Fibroblast of lung (primary cell): ENCODE measurements around the gene RFPL1. TPM values are rescaled to one million over a fixed set of nuclear protein-coding genes. Genes with fewer than 3 reads are reported as not detected.
"Not testable (repeated sequence)": the region's sequence is repeated elsewhere in the genome, so short reads cannot be mapped to it uniquely, and the experiment has no call there.

Experiments used
- DNase-seq, 2 donors: peaks; one replicate each; pipeline versions ENCODE4 v3.0.0 to v3.0.0-alpha.2; 2010; ENCODE audit warnings: low read depth in 2 of 2
- H2AFZ ChIP-seq: 2 replicates; pipeline ENCODE4 v1.5.1; 2012; ENCODE audit warnings: low read length, control low read depth, inconsistent platforms
- H3K27ac ChIP-seq: 2 replicates; pipeline ENCODE4 v1.5.1; 2011; ENCODE audit warnings: low read length, control low read depth; ENCODE audit not compliant: insufficient read depth
- H3K27me3 ChIP-seq: 2 replicates; pipeline ENCODE4 v1.5.1; 2011; ENCODE audit warnings: mild to moderate bottlenecking, low read length; ENCODE audit not compliant: control insufficient read depth, insufficient read depth
- H3K36me3 ChIP-seq: 2 replicates; pipeline ENCODE4 v1.5.1; 2011; ENCODE audit warnings: low read length; ENCODE audit not compliant: control insufficient read depth, insufficient read depth
- H3K4me1 ChIP-seq: 2 replicates; pipeline ENCODE4 v1.5.1; 2011; ENCODE audit warnings: low read length; ENCODE audit not compliant: control insufficient read depth, insufficient read depth; ENCODE audit errors: extremely low read depth
- H3K4me2 ChIP-seq: 2 replicates; pipeline ENCODE4 v1.5.1; 2011; ENCODE audit warnings: low read length, control low read depth; ENCODE audit not compliant: insufficient read depth; ENCODE audit errors: extremely low read depth
- H3K4me3 ChIP-seq, 4 experiments: fragments of 200-600 bp in 1 of 4; sonication (generic) in 1 of 4; replicated peaks in 1 of 4; 2 replicates each; pipeline ENCODE4 v1.5.1; 2011 to 2016; ENCODE audit warnings: low read length in 4 of 4, low read depth in 3 of 4, mild to moderate bottlenecking in 3 of 4, control low read depth in 2 of 4, inconsistent platforms in 1 of 4, mixed read lengths in 1 of 4; ENCODE audit not compliant: insufficient read depth in 1 of 4; ENCODE audit errors: control extremely low read depth in 1 of 4
- H3K79me2 ChIP-seq: 2 replicates; pipeline ENCODE4 v1.5.1; 2012; ENCODE audit warnings: mild to moderate bottlenecking, low read length, inconsistent platforms; ENCODE audit not compliant: control insufficient read depth, insufficient read depth
- H3K9ac ChIP-seq: 2 replicates; pipeline ENCODE4 v1.5.1; 2011; ENCODE audit warnings: mild to moderate bottlenecking, low read length, control low read depth; ENCODE audit not compliant: insufficient read depth
- H3K9me3 ChIP-seq: 2 replicates; pipeline ENCODE4 v1.5.1; 2012; ENCODE audit warnings: low read depth, low read length; ENCODE audit not compliant: control insufficient read depth, insufficient read depth
- H4K20me1 ChIP-seq: 2 replicates; pipeline ENCODE4 v1.5.1; 2011; ENCODE audit warnings: low read length; ENCODE audit not compliant: control insufficient read depth, insufficient read depth; ENCODE audit errors: extremely low read depth
- EZH2 ChIP-seq: IDR thresholded peaks from 2 replicates; pipeline ENCODE4 v1.5.1; 2012; ENCODE audit warnings: low read length, control low read depth, mild to moderate bottlenecking; ENCODE audit errors: missing control alignments
- polyA plus RNA-seq, 2 donors: library from polyadenylated mRNA; depleted of rRNA in 1 of 2; stranded (reverse) in 1 of 2; unstranded in 1 of 2; fragments of >200 nt; gene quantifications; 2 replicates each; pipeline ENCODE4 v1.2.1, GENCODE V29; 2011 to 2012; ENCODE audit warnings: missing spikeins in 1 of 2
- total RNA-seq: library from RNA; depleted of rRNA; stranded (reverse); fragments of >200 nt; gene quantifications from 2 replicates; pipeline ENCODE4 v1.2.1, GENCODE V29; 2014
- TF ChIP-seq, protein P1 (sequence below), 2 donors: IDR thresholded peaks in 1 of 2; conservative IDR thresholded peaks in 1 of 2; 1 replicate in 1 of 2; 2 replicates in 1 of 2; pipeline ENCODE4 v1.5.1; 2011 to 2012; ENCODE audit warnings: low read length in 2 of 2, control low read depth in 1 of 2, inconsistent platforms in 1 of 2, low read depth in 1 of 2, mild to moderate bottlenecking in 1 of 2

Gene RFPL1
- total and polyA plus RNA-seq, 2 donors (not counting 1 experiment from before 2014, with no cell fraction given), result not detected

DNA sequence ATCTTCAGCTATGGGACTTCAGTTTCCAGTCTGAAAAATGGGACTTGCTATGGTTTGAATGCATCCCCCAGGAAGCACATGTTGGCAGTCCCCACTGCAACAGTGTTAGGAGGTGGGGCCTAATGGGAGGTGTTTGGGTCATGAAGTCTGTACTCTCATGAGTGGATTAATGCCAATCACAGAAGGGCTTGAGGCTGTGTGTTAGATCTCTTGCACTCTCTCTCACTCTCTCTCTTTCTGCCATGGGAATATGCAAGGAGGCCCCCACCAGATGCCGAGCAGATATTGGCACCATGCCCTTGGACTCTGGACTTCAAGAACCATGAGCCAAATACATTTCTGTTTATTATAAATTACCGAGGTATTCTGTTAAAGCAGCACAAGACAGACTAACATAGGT is 42.3 kb upstream of the RFPL1 start:
- TF ChIP-seq, protein P1, sequence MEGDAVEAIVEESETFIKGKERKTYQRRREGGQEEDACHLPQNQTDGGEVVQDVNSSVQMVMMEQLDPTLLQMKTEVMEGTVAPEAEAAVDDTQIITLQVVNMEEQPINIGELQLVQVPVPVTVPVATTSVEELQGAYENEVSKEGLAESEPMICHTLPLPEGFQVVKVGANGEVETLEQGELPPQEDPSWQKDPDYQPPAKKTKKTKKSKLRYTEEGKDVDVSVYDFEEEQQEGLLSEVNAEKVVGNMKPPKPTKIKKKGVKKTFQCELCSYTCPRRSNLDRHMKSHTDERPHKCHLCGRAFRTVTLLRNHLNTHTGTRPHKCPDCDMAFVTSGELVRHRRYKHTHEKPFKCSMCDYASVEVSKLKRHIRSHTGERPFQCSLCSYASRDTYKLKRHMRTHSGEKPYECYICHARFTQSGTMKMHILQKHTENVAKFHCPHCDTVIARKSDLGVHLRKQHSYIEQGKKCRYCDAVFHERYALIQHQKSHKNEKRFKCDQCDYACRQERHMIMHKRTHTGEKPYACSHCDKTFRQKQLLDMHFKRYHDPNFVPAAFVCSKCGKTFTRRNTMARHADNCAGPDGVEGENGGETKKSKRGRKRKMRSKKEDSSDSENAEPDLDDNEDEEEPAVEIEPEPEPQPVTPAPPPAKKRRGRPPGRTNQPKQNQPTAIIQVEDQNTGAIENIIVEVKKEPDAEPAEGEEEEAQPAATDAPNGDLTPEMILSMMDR (conservative IDR thresholded peaks at IDR 0.05 in 1 of 2, IDR thresholded peaks at IDR 0.05 in 1 of 2; ENCODE audit: low read depth in 1 of 2, low read length in 2 of 2), result no peak
- TF ChIP-seq EZH2, result no peak
- no peaks in the 10 kb centered on the region for H4K20me1 ChIP-seq

DNA sequence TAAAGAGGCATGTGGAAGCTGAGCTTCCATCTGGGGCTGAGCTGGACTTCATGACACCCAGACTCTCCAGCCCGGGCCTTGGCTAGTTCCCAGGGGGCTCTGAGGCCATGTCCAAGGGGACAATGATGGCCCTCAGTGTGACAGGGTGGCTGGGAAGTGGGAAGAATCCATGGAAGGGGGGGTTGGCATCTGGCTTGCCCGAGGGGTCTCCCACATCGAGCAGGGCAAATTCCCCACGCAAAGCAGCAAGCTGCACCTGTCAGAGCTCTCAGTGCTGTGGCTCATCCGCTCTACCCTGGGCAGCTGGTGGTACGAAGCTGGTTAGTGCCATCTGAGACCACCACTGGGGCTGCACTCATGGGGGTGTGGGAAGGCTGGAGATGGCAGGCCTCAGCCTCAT is 40.6 kb upstream of the RFPL1 start:
- Histone ChIP-seq H4K20me1 (no peaks in the 10 kb centered on the region), H3K9me3 (no peaks in the 10 kb centered on the region), H3K79me2 (no peaks in the 10 kb centered on the region), H3K4me2 (no peak overlapping the region), H3K36me3 (no peaks in the 10 kb centered on the region), H3K4me3 (no peak overlapping the region), H3K27ac (no peak overlapping the region), H3K27me3 (peaks cover 2% of the 10 kb centered on the region), H2AFZ (no peak overlapping the region), H3K9ac (no peak overlapping the region), H3K4me1 (no peaks in the 10 kb centered on the region)
- TF ChIP-seq, protein P1 (conservative IDR thresholded peaks at IDR 0.05 in 1 of 2, IDR thresholded peaks at IDR 0.05 in 1 of 2; ENCODE audit: low read depth in 1 of 2, low read length in 2 of 2), result no peak
- no peak for TF ChIP-seq EZH2
- no peak for DNase-seq

More for the DNA sequence above, 42.3 kb upstream of the RFPL1 start:
- Histone ChIP-seq H3K4me2 (no peak overlapping the region), H3K27ac (no peak overlapping the region), H3K79me2 (no peaks in the 10 kb centered on the region), H3K27me3 (no peaks in the 10 kb centered on the region), H3K4me3 (no peak overlapping the region), H3K36me3 (no peaks in the 10 kb centered on the region), H3K9ac (no peak overlapping the region), H2AFZ (no peak overlapping the region), H3K4me1 (no peaks in the 10 kb centered on the region), H3K9me3 (no peaks in the 10 kb centered on the region)
- no peak for DNase-seq

DNA sequence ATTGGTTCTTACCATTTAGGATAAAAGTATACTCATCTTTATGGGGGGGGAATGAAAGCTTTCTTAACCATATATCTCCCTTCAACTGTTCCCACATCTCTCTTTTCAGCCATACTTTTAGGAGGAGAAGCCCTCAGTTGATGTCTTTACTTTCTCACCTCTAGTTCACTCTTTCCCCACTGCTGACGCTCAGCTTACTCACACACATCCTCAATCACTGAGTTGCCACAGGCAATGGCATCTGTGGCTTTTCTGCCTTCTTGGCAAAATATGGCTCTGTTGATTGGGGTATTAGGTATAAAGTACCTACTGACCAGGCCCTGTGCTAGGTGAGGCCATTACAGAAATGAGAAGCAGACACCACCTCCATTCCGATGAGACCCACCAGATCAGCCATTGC is 37.8 kb upstream of the RFPL1 start:
- no peaks in the 10 kb centered on the region for H3K79me2 ChIP-seq
- H4K20me1 ChIP-seq, result no peaks in the 10 kb centered on the region
- H3K4me2 ChIP-seq, result no peak overlapping the region
- no peak for DNase-seq
- no peaks in the 10 kb centered on the region for H3K36me3 ChIP-seq
- H3K9ac ChIP-seq, result no peak overlapping the region
- no peaks in the 10 kb centered on the region for H3K4me1 ChIP-seq
- no peak for TF ChIP-seq EZH2
- TF ChIP-seq, protein P1 (conservative IDR thresholded peaks at IDR 0.05 in 1 of 2, IDR thresholded peaks at IDR 0.05 in 1 of 2; ENCODE audit: low read depth in 1 of 2, low read length in 2 of 2), result no peak
- no peaks in the 10 kb centered on the region for H3K9me3 ChIP-seq
- H3K27ac ChIP-seq, result no peak overlapping the region
- H3K4me3 ChIP-seq, result no peak overlapping the region
- H2AFZ ChIP-seq, result no peak overlapping the region
- peaks cover 2% of the 10 kb centered on the region for H3K27me3 ChIP-seq

DNA sequence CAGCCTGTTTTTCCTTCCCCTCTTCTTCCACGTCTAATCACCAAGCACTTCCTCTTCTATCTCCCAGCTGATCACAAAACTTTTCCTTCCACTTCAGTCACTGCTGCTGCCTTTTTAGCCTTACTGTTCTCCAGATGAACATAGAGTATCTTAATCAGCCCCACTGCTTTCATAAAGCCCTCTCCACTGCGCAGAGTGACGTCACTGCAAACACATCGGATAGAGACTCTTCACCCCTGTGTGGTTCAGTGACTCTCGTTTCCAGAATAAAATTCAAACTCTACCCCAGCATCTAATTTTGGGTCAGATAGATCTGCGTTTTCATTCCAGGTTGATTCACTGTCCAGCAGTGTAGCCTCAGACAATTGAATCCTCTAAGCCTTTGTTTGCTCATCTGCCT is 36.8 kb upstream of the RFPL1 start:
- H2AFZ ChIP-seq, result not testable (repeated sequence)

More for the DNA sequence above, 36.8 kb upstream of the RFPL1 start:
- not testable (repeated sequence) for H3K4me2 ChIP-seq, H3K9ac ChIP-seq, H3K79me2 ChIP-seq, H3K27me3 ChIP-seq, DNase-seq, H4K20me1 ChIP-seq, H3K4me1 ChIP-seq, H3K36me3 ChIP-seq, H3K4me3 ChIP-seq, H3K27ac ChIP-seq, H3K9me3 ChIP-seq
